Duodenal mucosa (tissue), 2 donors: ENCODE data around the gene PKD2.

Source experiments
- H3K27ac ChIP-seq: one replicate; pipeline ENCODE4 v1.7.0; 2013; ENCODE audit warnings: low read depth, low read length
- H3K27me3 ChIP-seq, 2 donors: one replicate each; pipeline ENCODE4 v1.7.0; 2013; ENCODE audit warnings: low read length in 2 of 2, control low read depth in 1 of 2; ENCODE audit not compliant: insufficient read depth in 2 of 2, control insufficient read depth in 1 of 2
- H3K36me3 ChIP-seq, 2 donors: one replicate each; pipeline ENCODE4 v1.7.0; 2013; ENCODE audit warnings: low read length in 2 of 2, control low read depth in 1 of 2; ENCODE audit not compliant: insufficient read depth in 2 of 2, control insufficient read depth in 1 of 2
- H3K4me1 ChIP-seq, 2 donors: one replicate each; pipeline ENCODE4 v1.7.0; 2013; ENCODE audit warnings: low read length in 2 of 2, control low read depth in 1 of 2; ENCODE audit not compliant: insufficient read depth in 2 of 2, control insufficient read depth in 1 of 2
- H3K4me3 ChIP-seq, 2 donors: one replicate each; pipeline ENCODE4 v1.7.0; 2013; ENCODE audit warnings: low read length in 2 of 2, low read depth in 1 of 2
- H3K9ac ChIP-seq, 2 donors: one replicate each; pipeline ENCODE4 v1.7.0; 2013; ENCODE audit warnings: low read length in 2 of 2, low read depth in 1 of 2
- H3K9me3 ChIP-seq, 2 donors: one replicate each; pipeline ENCODE4 v1.7.0; 2013; ENCODE audit warnings: low read length in 2 of 2, control low read depth in 1 of 2; ENCODE audit not compliant: control insufficient read depth in 1 of 2

PKD2 gene

DNA sequence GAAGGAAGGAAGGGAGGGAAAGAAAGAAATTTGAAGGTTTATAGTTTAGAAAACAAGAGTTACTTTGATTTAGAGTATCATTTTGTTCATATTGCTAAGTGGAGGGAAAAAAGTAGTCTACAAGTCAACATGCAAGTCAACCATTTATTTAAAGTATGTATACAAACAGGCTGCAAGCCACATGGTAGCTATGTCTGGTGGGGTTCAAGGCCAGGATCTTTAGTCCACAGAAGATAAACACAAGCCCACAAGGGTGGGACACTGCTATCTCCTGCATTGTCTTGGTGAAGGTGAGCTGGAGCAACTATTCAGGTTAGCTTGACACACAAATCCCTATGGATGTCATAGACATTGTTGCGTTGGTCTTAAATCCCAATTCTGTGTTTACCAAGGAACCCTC, 79.6 kb downstream of the PKD2 start:
- Histone ChIP-seq H3K27ac (no peak overlapping the region), H3K9me3 (no peaks in the 10 kb centered on the region), H3K9ac (no peak overlapping the region), H3K36me3 (peaks cover 0 to 3% of the 10 kb centered on the region in 2 donors), H3K4me1 (peaks cover 4 to 9% of the 10 kb centered on the region in 2 donors), H3K4me3 (no peak overlapping the region), H3K27me3 (no peaks in the 10 kb centered on the region)

DNA sequence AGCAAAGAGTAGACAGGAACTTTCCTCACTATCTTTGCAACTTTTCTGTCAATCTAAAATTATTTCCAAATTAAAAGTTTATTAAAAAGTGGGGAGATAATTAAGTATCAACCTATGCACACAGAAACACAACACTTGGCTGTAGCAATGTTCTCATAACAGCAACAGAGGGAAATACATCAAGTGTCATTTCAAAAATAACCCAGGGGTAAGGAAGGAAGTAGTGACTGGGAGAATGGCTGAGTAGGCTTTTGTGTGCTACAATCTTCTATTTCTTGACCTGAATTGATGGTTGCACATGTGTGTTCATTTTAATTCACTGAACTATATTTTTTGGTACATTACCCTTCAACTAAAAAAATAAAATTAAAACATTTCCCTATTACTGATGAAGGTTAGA, 83.5 kb downstream of the PKD2 start:
- H3K27me3 ChIP-seq, result no peaks in the 10 kb centered on the region
- no peaks in the 10 kb centered on the region for H3K9me3 ChIP-seq
- H3K9ac ChIP-seq, result no peak overlapping the region
- H3K4me1 ChIP-seq, result no peaks in the 10 kb centered on the region
- H3K4me3 ChIP-seq, result no peak overlapping the region
- no peak overlapping the region for H3K27ac ChIP-seq
- H3K36me3 ChIP-seq, result peaks cover 0 to 3% of the 10 kb centered on the region in 2 donors

DNA sequence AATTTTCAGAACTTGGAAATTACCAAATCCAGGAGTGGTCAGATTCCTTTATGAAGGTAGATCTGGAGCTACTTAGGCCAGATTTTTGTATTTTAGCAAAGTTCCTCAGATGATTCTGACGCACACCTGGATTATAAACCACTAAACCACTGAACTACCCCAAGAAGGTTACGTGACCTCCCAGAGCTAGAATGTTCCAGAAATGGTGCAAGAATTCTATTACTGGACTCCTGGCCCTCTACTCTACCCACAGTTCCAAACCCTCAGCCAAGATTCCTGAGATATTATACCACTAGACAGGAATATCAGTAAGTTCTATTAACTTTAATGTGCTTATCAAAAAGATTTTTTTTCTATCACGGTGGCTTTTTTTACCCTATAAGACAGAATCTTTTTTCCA, 83.9 kb downstream of the PKD2 start:
- H3K27ac ChIP-seq, result no peak overlapping the region
- peaks cover 0 to 3% of the 10 kb centered on the region in 2 donors for H3K36me3 ChIP-seq
- H3K4me1 ChIP-seq, result no peaks in the 10 kb centered on the region
- H3K27me3 ChIP-seq, result no peaks in the 10 kb centered on the region
- H3K9ac ChIP-seq, result no peak overlapping the region
- no peaks in the 10 kb centered on the region for H3K9me3 ChIP-seq
- no peak overlapping the region for H3K4me3 ChIP-seq

DNA sequence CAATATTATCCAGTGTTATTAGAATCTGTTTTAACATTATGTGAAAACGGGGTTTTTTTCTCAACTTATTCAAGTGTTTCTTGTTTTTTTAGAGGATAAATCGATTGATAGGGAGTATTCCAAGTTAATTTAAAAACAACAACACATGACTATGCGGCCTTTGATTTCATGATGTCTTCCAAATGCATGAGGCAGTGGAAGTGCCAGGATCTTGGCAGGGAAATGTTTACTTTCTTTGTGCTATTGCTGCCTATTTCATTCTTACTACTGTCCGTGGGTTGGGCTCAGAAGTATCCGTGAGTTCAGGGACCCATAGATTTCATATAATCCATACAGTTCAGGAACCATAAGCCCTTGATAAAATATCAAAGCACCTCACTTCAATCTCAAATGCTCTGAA, 86.4 kb downstream of the PKD2 start:
- H3K36me3 ChIP-seq, result peaks cover 3 to 5% of the 10 kb centered on the region in 2 donors
- no peaks in the 10 kb centered on the region for H3K27me3 ChIP-seq
- H3K9ac ChIP-seq, result no peak overlapping the region
- H3K4me1 ChIP-seq, result no peaks in the 10 kb centered on the region
- H3K9me3 ChIP-seq, result no peaks in the 10 kb centered on the region
- H3K4me3 ChIP-seq, result no peak overlapping the region
- H3K27ac ChIP-seq, result no peak overlapping the region

DNA sequence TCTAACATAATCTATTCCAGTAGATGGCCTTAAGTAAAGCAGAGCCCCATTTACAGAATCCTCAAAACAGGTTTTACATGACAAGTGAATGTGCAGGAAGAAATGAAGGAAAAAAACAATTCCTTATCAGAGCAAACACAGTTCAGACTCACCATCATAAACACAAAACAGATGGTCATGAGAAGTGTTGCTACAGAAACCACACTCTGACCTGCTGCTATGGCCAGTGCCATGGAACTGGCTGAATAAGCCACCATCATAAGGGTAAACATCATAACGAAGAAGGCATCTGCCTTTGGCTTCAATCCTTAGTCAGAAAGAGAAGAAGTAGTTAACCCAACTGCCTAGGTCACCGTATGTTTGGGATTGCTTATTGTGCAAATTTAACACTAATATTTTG, 89.9 kb downstream of the PKD2 start:
- Histone ChIP-seq H3K9me3 (no peaks in the 10 kb centered on the region), H3K36me3 (peaks cover 3 to 10% of the 10 kb centered on the region in 2 donors), H3K27me3 (no peaks in the 10 kb centered on the region), H3K9ac (no peak overlapping the region), H3K4me1 (no peaks in the 10 kb centered on the region), H3K27ac (no peak overlapping the region), H3K4me3 (no peak overlapping the region)

DNA sequence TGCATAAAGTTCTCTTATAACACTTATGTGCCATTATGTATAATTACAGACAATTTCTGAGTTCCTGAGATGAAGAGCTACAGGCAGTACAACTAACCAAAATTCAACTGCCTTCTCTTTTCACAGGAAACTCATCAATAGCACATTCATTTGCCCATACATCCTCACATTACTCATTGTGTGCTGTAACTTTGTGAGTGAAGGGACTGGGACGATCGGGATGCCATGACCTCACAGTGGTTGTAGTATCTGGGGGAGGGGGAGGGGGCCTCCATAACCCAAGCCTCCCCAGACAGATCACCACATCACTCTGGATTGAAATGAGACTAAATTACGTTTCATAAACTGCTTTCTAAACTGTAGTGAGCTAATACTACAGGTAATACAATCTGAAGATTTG, 90.3 kb downstream of the PKD2 start:
- Histone ChIP-seq H3K27me3 (no peaks in the 10 kb centered on the region), H3K27ac (no peak overlapping the region), H3K4me1 (no peaks in the 10 kb centered on the region), H3K9ac (no peak overlapping the region), H3K36me3 (peaks cover 3 to 10% of the 10 kb centered on the region in 2 donors), H3K4me3 (no peak overlapping the region), H3K9me3 (no peaks in the 10 kb centered on the region)

DNA sequence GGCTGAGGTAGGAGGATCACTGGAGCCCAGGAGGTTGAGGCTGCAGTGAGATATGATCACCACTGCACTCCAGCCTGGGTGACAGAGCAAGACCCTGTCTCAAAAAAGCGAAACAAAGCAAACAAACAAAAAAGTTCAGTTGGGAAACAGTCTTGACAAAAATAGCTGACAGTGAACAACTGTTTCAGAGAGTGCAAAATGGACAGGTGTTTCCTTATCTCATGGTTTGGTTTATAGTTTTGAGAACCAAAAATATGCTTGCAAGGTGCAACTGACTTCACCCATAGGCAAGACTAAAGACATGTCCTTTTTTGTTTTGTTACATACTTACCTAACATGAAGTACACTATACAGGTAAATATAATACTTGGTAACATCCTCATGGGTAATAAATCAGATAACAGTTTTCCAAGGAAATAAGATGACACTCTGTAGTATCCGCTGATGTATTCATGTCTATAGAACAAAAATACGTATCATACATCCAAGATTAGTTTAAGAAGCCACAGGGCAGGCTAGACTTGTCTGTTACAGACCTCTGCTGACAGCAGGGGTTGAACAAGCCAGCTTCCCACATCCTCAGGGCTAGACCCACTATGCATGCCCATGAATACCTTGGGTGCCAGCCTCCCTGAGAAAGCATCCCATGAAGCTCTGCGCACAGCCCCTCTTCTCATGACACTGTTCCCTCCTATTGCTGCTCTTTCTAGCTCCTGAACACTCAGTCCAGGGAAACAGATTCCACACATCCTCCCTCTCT, 91.7 kb downstream of the PKD2 start:
- H3K27me3 ChIP-seq, result no peaks in the 10 kb centered on the region
- H3K36me3 ChIP-seq, result peaks cover 3 to 10% of the 10 kb centered on the region in 2 donors
- H3K9ac ChIP-seq, result no peak overlapping the region
- H3K9me3 ChIP-seq, result no peaks in the 10 kb centered on the region
- H3K4me1 ChIP-seq, result no peaks in the 10 kb centered on the region
- no peak overlapping the region for H3K4me3 ChIP-seq
- no peak overlapping the region for H3K27ac ChIP-seq

DNA sequence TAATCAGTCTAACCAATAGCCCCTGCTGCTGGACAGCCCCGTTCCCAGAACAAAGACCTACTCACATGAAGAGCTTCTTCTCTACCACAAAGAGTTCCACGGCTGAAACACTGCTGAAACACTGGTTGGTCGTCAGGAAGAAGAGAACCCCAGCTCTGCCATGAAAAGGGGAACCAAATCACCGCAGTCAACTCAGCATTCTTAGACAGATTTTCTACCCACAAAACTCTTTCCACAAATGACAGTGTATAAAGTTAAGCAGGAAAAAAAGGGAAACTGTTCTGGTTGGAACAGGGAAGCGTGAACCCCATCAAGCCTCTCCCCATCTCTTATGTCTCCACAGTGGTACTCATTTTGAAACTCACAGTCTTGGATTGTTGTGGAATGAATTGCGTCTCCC, 93.7 kb downstream of the PKD2 start:
- H3K4me3 ChIP-seq, result no peak overlapping the region
- H3K36me3 ChIP-seq, result peaks cover 3 to 10% of the 10 kb centered on the region in 2 donors
- H3K9ac ChIP-seq, result no peak overlapping the region
- no peaks in the 10 kb centered on the region for H3K9me3 ChIP-seq
- no peaks in the 10 kb centered on the region for H3K27me3 ChIP-seq
- no peak overlapping the region for H3K27ac ChIP-seq
- peaks cover 0 to 4% of the 10 kb centered on the region in 2 donors for H3K4me1 ChIP-seq

DNA sequence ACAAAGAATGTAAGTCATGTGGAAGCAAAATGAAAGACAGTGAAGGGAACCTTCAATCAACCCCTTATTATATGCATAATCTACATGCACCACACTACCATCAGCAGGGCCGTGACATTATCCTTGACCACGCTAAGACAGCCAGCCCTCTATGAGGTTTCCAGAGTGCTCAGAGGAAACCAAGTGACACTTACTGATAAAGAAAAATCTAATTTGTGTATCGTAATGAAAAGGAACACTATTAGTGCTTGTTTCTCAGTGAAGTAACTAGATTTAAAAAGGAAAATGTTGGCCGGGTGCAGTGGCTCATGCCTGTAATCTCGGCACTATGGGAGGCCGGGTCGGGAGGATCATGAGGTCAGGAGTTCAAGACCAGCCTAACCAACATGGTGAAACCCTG, 94.6 kb downstream of the PKD2 start:
- Histone ChIP-seq H3K4me3 (no peak overlapping the region), H3K9me3 (no peaks in the 10 kb centered on the region), H3K4me1 (peaks cover 5 to 8% of the 10 kb centered on the region in 2 donors), H3K36me3 (peaks cover 3 to 10% of the 10 kb centered on the region in 2 donors), H3K9ac (no peak overlapping the region), H3K27ac (no peak overlapping the region), H3K27me3 (no peaks in the 10 kb centered on the region)

DNA sequence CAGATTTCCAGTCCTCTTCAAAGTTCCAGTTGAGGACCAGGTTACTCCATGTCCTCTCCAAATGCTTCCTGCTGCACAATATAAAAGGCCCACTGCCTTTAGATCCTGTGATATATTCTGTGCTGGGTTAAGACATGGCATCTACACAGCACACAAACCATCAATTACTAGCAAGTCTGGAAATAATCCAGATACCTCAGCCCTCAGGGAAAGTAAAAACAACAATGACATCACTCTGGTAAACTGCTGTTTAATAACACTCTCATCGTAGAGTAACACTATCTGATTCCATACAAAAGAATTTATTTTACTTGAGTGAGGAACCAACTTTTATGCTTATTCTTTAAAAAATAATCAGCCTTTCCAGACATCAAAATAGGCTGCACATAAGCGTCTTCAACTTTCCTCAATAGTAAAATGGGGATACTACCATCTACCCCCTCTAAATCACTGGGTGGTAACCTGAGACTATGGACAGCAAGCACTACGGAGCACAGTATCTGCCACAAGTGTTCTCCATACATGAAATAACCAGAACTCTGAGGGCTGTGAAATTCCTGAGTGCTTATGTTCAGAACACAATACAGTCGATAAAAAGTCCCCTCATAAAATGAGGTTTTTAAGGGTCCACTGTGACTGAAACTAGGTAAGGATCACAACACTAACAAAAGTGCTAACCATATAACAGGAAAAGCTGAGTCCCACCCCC, 97.6 kb downstream of the PKD2 start:
- Histone ChIP-seq H3K27me3 (no peaks in the 10 kb centered on the region), H3K36me3 (no peaks in the 10 kb centered on the region), H3K9me3 (no peaks in the 10 kb centered on the region), H3K4me1 (peaks cover 23 to 26% of the 10 kb centered on the region in 2 donors), H3K4me3 (no peak overlapping the region), H3K9ac (no peak overlapping the region), H3K27ac (no peak overlapping the region)
